ENCODE measurements around the gene DMBT1. TPM values are rescaled to one million over a fixed set of nuclear protein-coding genes. Genes with fewer than 3 reads are reported as not detected.
A peak's percentile ranks its signal among the peaks of the same experiment; 100 is the strongest.

The DMBT1 gene
- total and polyA plus RNA-seq, 10 of the 15 experiments (the other 5 are each of a cell fraction or from before 2014, with no cell fraction given), result under 0.01 to 0.13 (median 0.03) TPM; not detected in 5

GRCh38 chr10:122551450-122551849 lies 9.1 kb upstream of the DMBT1 start:
- CTCF ChIA-PET, result interaction anchor here (0.9 to 1.5 kb wide), 2 partner anchors 20 to 36 kb away, joined by 3 read pairs; no protein-coding TSS in a partner anchor

More at GRCh38 chr10:122551450-122551849, 9.1 kb upstream of the DMBT1 start:
- WGBS (ENCODE audit: insufficient coverage, insufficient replicate concordance, low lambda C conversion rate, missing lambda C conversion rate), result 13% methylated on average over 9 of the region's 9 CpGs
- ChIA-PET SMC1A (ENCODE audit: uncharacterized antibody, unreplicated experiment) (interaction anchor here (1.1 kb wide), 1 partner anchor 14 kb away, joined by 3 read pairs; no protein-coding TSS in a partner anchor), RAD21 (ENCODE audit: unreplicated experiment) (no interaction called here), POLR2A (no interaction called here)
- Histone ChIP-seq H3K9me3 (replicated peaks; ENCODE audit: control insufficient read depth, insufficient read depth, low read length) (no peaks in the 10 kb centered on the region), H3K36me3 (ENCODE audit: control insufficient read depth in 2 of 2, insufficient read depth in 2 of 2, low read length in 1 of 2) (no peaks in the 10 kb centered on the region), H3K4me3 (no peak overlapping the region), H4K20me1 (ENCODE audit: control insufficient read depth, insufficient read depth) (no peaks in the 10 kb centered on the region), H2AFZ (ENCODE audit: control insufficient read depth, low read depth, low read length) (no peak overlapping the region), H3K4me2 (ENCODE audit: control insufficient read depth, insufficient read depth) (no peak overlapping the region), H3K79me2 (ENCODE audit: control insufficient read depth, insufficient read depth, low read length) (no peaks in the 10 kb centered on the region), H3K9ac (ENCODE audit: control insufficient read depth, insufficient read depth, low read length) (no peak overlapping the region), H3K4me1 (ENCODE audit: control insufficient read depth, insufficient read depth, low read length) (no peaks in the 10 kb centered on the region), H3K27ac (ENCODE audit: control insufficient read depth, insufficient read depth) (no peak overlapping the region), H3K27me3 (replicated peaks in 1 of 2; ENCODE audit: control insufficient read depth in 2 of 2, insufficient read depth in 2 of 2, low read length in 1 of 2) (peaks cover 1 to 4% of the 10 kb centered on the region in 2 experiments; a peak in 2 of 4 replicates)
- in situ Hi-C loops (cut with MboI), result no loop called here
- DNase-seq (ENCODE audit: low read depth, low spot score) (no peak), FAIRE-seq (no peak), ATAC-seq (peak; percentile 39; the same call in 1 of the 3 replicates)
- no peak for TF ChIP-seq DPF2 (IDR thresholded peaks at IDR 0.05)
- 0 out of 6 replicates have a peak, but pooled peaks of 1 of the 3 experiments have one; percentile 3 for TF ChIP-seq CTCF (IDR thresholded peaks at IDR 0.05 in 2 of 3, conservative IDR thresholded peaks at IDR 0.05 in 1 of 3; ENCODE audit: control insufficient read depth in 2 of 3, extremely low read depth in 1 of 3, insufficient read depth in 1 of 3, low read depth in 3 of 3, low read length in 3 of 3)
- TF ChIP-seq ZNF207 (IDR thresholded peaks at IDR 0.05; ENCODE audit: borderline replicate concordance), result no peak
- no TSS peak for BruUV-seq (replicated peaks)
- intact Hi-C loops (cut with micrococcal nuclease; ENCODE audit: unreplicated experiment), result no loop called here

All from GM12878 (cell line).